Tibial artery (tissue), 4 donors: ENCODE results near the gene TAF1B.
"Not testable (repeated sequence)": the region's sequence is repeated elsewhere in the genome, so short reads cannot be mapped to it uniquely, and the experiment has no call there.

Experiments
- DNase-seq, 2 donors: peaks; one replicate each; pipeline ENCODE4 v3.0.0-alpha.2; 2019
- H3K27ac ChIP-seq, 2 donors: fragments of 200-600 bp; sonication (generic) in 1 of 2; 1 replicate in 1 of 2; 2 replicates in 1 of 2; pipeline ENCODE4 v1.5.1; 2018 to 2019; ENCODE audit warnings: mild to moderate bottlenecking in 1 of 2
- H3K27me3 ChIP-seq, 2 donors: fragments of 200-600 bp; sonication (generic) in 1 of 2; one replicate each; pipeline versions ENCODE4 v1.5.1 to v1.6.0; 2016 to 2019
- H3K36me3 ChIP-seq, 3 donors: fragments of 200-600 bp; sonication (generic) in 2 of 3; one replicate each; pipeline ENCODE4 v1.5.1; 2016 to 2019; ENCODE audit warnings: mild to moderate bottlenecking in 2 of 3
- H3K4me1 ChIP-seq, 4 donors: fragments of 200-600 bp; sonication (generic) in 2 of 4; 1 replicate in 3 of 4; 2 replicates in 1 of 4; pipeline ENCODE4 v1.5.1; 2016 to 2019
- H3K4me3 ChIP-seq, 2 donors: fragments of 200-600 bp; sonication (generic) in 1 of 2; 1 replicate in 1 of 2; 2 replicates in 1 of 2; pipeline ENCODE4 v1.5.1; 2018 to 2019; ENCODE audit warnings: mild to moderate bottlenecking in 2 of 2
- H3K9me3 ChIP-seq, 3 donors: fragments of 200-600 bp; sonication (generic) in 1 of 3; one replicate each; pipeline ENCODE4 v1.5.1; 2016 to 2019
- CTCF ChIP-seq, 2 experiments: fragments of 200-600 bp in 1 of 2; fragments of 450-650 bp in 1 of 2; IDR thresholded peaks; one replicate each; pipeline ENCODE4 v1.5.1; 2017 to 2019; ENCODE audit warnings: antibody characterized with exemption in 2 of 2, mild to moderate bottlenecking in 1 of 2, moderate library complexity in 1 of 2
- intact Hi-C: fragments of 100-400 bp; cut with DNase I; formaldehyde crosslinking; loops from one replicate; pipeline ENCODE4 v1.15.0; 2023; ENCODE audit warnings: low total_unique reads

TAF1B gene

GRCh38 chr2:9831670-9832069, 11.6 kb upstream of the TAF1B start:
- Histone ChIP-seq H3K4me1 (no peaks in the 10 kb centered on the region), H3K36me3 (no peaks in the 10 kb centered on the region), H3K27ac (no peak overlapping the region), H3K27me3 (peaks cover 0 to 4% of the 10 kb centered on the region in 2 donors), H3K4me3 (no peak overlapping the region), H3K9me3 (no peaks in the 10 kb centered on the region)
- TF ChIP-seq CTCF (IDR thresholded peaks at IDR 0.05): no peak
- intact Hi-C loops: no loop called here
- DNase-seq: no peak

GRCh38 chr2:9832586-9832985, 10.7 kb upstream of the TAF1B start:
- Histone ChIP-seq H3K4me1 (no peaks in the 10 kb centered on the region), H3K9me3 (no peaks in the 10 kb centered on the region), H3K36me3 (no peaks in the 10 kb centered on the region), H3K27me3 (peaks cover 0 to 4% of the 10 kb centered on the region in 2 donors), H3K4me3 (no peak overlapping the region), H3K27ac (no peak overlapping the region)
- no peak for TF ChIP-seq CTCF (IDR thresholded peaks at IDR 0.05)
- intact Hi-C loops: no loop called here
- no peak for DNase-seq

- H3K4me1 ChIP-seq, H3K27ac ChIP-seq, H3K9me3 ChIP-seq, H3K4me3 ChIP-seq, H3K27me3 ChIP-seq, intact Hi-C loops, H3K36me3 ChIP-seq, DNase-seq: not testable (repeated sequence)
Observed at GRCh38 chr2:9835068-9835467, 8.2 kb upstream of the TAF1B start.

- H3K27ac ChIP-seq: no peak overlapping the region
- TF ChIP-seq CTCF (IDR thresholded peaks at IDR 0.05): no peak
- no peaks in the 10 kb centered on the region for H3K9me3 ChIP-seq
- intact Hi-C loops: no loop called here
- DNase-seq: no peak
- H3K4me1 ChIP-seq: no peaks in the 10 kb centered on the region
- H3K36me3 ChIP-seq: no peaks in the 10 kb centered on the region
- peaks cover 0 to 4% of the 10 kb centered on the region in 2 donors for H3K27me3 ChIP-seq
- no peak overlapping the region for H3K4me3 ChIP-seq
Observed at GRCh38 chr2:9836074-9836473, 7.2 kb upstream of the TAF1B start.

GRCh38 chr2:9836517-9836916, 6.8 kb upstream of the TAF1B start:
- Histone ChIP-seq H3K4me1 (no peaks in the 10 kb centered on the region), H3K4me3 (no peak overlapping the region), H3K36me3 (no peaks in the 10 kb centered on the region), H3K27ac (no peak overlapping the region), H3K9me3 (no peaks in the 10 kb centered on the region), H3K27me3 (peaks cover 0 to 4% of the 10 kb centered on the region in 2 donors)
- TF ChIP-seq CTCF (IDR thresholded peaks at IDR 0.05): no peak
- DNase-seq: no peak
- intact Hi-C loops: no loop called here

- no peak for TF ChIP-seq CTCF (IDR thresholded peaks at IDR 0.05)
Observed at GRCh38 chr2:9837451-9837850, 5.8 kb upstream of the TAF1B start.

More at GRCh38 chr2:9837451-9837850, 5.8 kb upstream of the TAF1B start:
- DNase-seq: no peak
- intact Hi-C loops: no loop called here
- H3K4me1 ChIP-seq: no peaks in the 10 kb centered on the region
- H3K4me3 ChIP-seq: no peak overlapping the region
- no peaks in the 10 kb centered on the region for H3K9me3 ChIP-seq
- no peak overlapping the region for H3K27ac ChIP-seq
- H3K36me3 ChIP-seq: no peaks in the 10 kb centered on the region
- no peaks in the 10 kb centered on the region for H3K27me3 ChIP-seq
